HG02623 (cell line): Measurements from ENCODE around the gene HHATL.

Experiments
- ATAC-seq: cut with Tn5 transposase; IDR thresholded peaks from one replicate; pipeline ENCODE4 v1.9.1; 2021; ENCODE audit warnings: moderate library complexity; ENCODE audit not compliant: unreplicated experiment

The HHATL gene

GRCh38 chr3:42654331-42655201, 48.0 kb downstream of the HHATL start:
- no peak for ATAC-seq

- ATAC-seq, result no peak
Measured at GRCh38 chr3:42653560-42654330, 48.9 kb downstream of the HHATL start, which contains the start of gene ZBTB47. ZBTB47 (plus strand) TSS chr3:42653697; CDS start chr3:42658356, 4,659 bp downstream.

GRCh38 chr3:42653303-42653559, 49.4 kb downstream of the HHATL start:
- ATAC-seq, result no peak

- peak; percentile 63 for ATAC-seq
Measured at GRCh38 chr3:42652611-42653302, 49.8 kb downstream of the HHATL start.

GRCh38 chr3:42652251-42652610, 50.4 kb downstream of the HHATL start:
- no peak for ATAC-seq

GRCh38 chr3:42651248-42652091, 51.1 kb downstream of the HHATL start:
- ATAC-seq, result no peak

GRCh38 chr3:42649783-42650182, 52.8 kb downstream of the HHATL start:
- ATAC-seq, result no peak

- ATAC-seq, result no peak
Measured at GRCh38 chr3:42649006-42649405, 53.6 kb downstream of the HHATL start.

GRCh38 chr3:42647821-42648459, 54.7 kb downstream of the HHATL start:
- no peak for ATAC-seq
